GM23338 (cell line): ENCODE measurements around the gene SLC35A3. TPM values are rescaled to one million over a fixed set of nuclear protein-coding genes. Genes with fewer than 3 reads are reported as not detected.

Experiments used
- ATAC-seq: fragments of 200-7000 bp; cut with Tn5 transposase; 3 replicates; pipeline ENCODE4 v1.9.1; 2020
- DNase-seq: peaks from one replicate; pipeline ENCODE4 v3.0.0-alpha.2; 2015; ENCODE audit warnings: low spot score
- H2AFZ ChIP-seq: fragments of 200-600 bp; sonication (generic); 2 replicates; pipeline ENCODE4 v1.8.0; 2016; ENCODE audit warnings: antibody characterized with exemption, mild to moderate bottlenecking, moderate library complexity
- H3F3A ChIP-seq: fragments of 200-600 bp; sonication (generic); replicated peaks from 2 replicates; pipeline ENCODE4 v1.8.0; 2017; ENCODE audit warnings: antibody characterized with exemption, mixed run types, low read depth
- H3K27ac ChIP-seq: fragments of 200-600 bp; sonication (generic); 2 replicates; pipeline ENCODE4 v1.6.1; 2016; ENCODE audit warnings: low read depth
- H3K27me3 ChIP-seq: fragments of 200-600 bp; sonication (generic); 2 replicates; pipeline ENCODE4 v1.8.0; 2016; ENCODE audit warnings: mild to moderate bottlenecking, mixed run types, moderate library complexity; ENCODE audit not compliant: insufficient read depth
- H3K36me3 ChIP-seq: fragments of 200-600 bp; sonication (generic); 2 replicates; pipeline ENCODE4 v1.8.0; 2016; ENCODE audit warnings: mild to moderate bottlenecking; ENCODE audit not compliant: insufficient read depth
- H3K4me1 ChIP-seq: fragments of 200-600 bp; sonication (generic); 2 replicates; pipeline ENCODE4 v1.8.0; 2016; ENCODE audit warnings: mild to moderate bottlenecking, moderate library complexity; ENCODE audit not compliant: insufficient read depth
- H3K4me2 ChIP-seq: fragments of 200-600 bp; sonication (generic); 2 replicates; pipeline ENCODE4 v1.7.1; 2017; ENCODE audit warnings: mixed run types
- H3K4me3 ChIP-seq: fragments of 200-600 bp; sonication (generic); 2 replicates; pipeline ENCODE4 v1.6.1; 2016; ENCODE audit warnings: mixed run types
- H3K79me2 ChIP-seq: fragments of 200-600 bp; sonication (generic); replicated peaks from 2 replicates; pipeline ENCODE4 v1.8.0; 2017; ENCODE audit warnings: mild to moderate bottlenecking; ENCODE audit not compliant: insufficient read depth
- H3K9me2 ChIP-seq: fragments of 200-600 bp; sonication (generic); 2 replicates; pipeline ENCODE4 v1.8.0; 2017; ENCODE audit not compliant: insufficient read depth
- H4K20me1 ChIP-seq: fragments of 200-600 bp; sonication (generic); replicated peaks from 2 replicates; pipeline ENCODE4 v1.8.0; 2017; ENCODE audit warnings: mild to moderate bottlenecking; ENCODE audit not compliant: insufficient read depth
- H3K27ac Mint-ChIP-seq: 2 replicates; pipeline ENCODE4 v1.8.0; 2020; ENCODE audit warnings: inconsistent platforms, mild to moderate bottlenecking, moderate library complexity, mixed read lengths
- H3K27me3 Mint-ChIP-seq: 3 replicates; pipeline ENCODE4 v1.8.0; 2022; ENCODE audit warnings: low read depth, mild to moderate bottlenecking, moderate library complexity, mixed read lengths, inconsistent platforms; ENCODE audit not compliant: insufficient read depth, poor library complexity
- H3K36me3 Mint-ChIP-seq: 3 replicates; pipeline ENCODE4 v1.8.0; 2021; ENCODE audit warnings: low read depth, mild to moderate bottlenecking, inconsistent platforms, moderate library complexity, mixed read lengths
- H3K4me1 Mint-ChIP-seq: 3 replicates; pipeline ENCODE4 v1.8.0; 2020; ENCODE audit warnings: mild to moderate bottlenecking, inconsistent platforms, mixed read lengths
- H3K4me3 Mint-ChIP-seq: 3 replicates; pipeline ENCODE4 v1.8.0; 2021; ENCODE audit warnings: moderate library complexity, mild to moderate bottlenecking, inconsistent platforms, mixed read lengths
- H3K9me3 Mint-ChIP-seq: 3 replicates; pipeline ENCODE4 v1.8.0; 2020; ENCODE audit warnings: moderate library complexity, mild to moderate bottlenecking, inconsistent platforms, mixed read lengths
- EZH2phosphoT487 ChIP-seq: fragments of 200-600 bp; sonication (generic); IDR thresholded peaks from one replicate; pipeline ENCODE4 v1.8.1; 2018; ENCODE audit warnings: antibody characterized with exemption; ENCODE audit not compliant: unreplicated experiment
- POLR2AphosphoS5 ChIP-seq: IDR thresholded peaks from 2 replicates; pipeline ENCODE4 v1.6.1; 2016; ENCODE audit warnings: antibody characterized with exemption, low read depth
- STAT1 ChIP-seq: IDR thresholded peaks from one replicate; pipeline ENCODE4 v1.6.1; 2016; ENCODE audit warnings: antibody characterized with exemption; ENCODE audit not compliant: unreplicated experiment
- ZNF114 ChIP-seq: fragments of 250-450 bp; sonication (Bioruptor Pico); IDR thresholded peaks from 2 replicates; pipeline ENCODE4 v1.5.0; 2020; ENCODE audit warnings: mild to moderate bottlenecking, moderate library complexity
- polyA plus RNA-seq: library from polyadenylated mRNA; unstranded; fragments of >200 nt; fragmentation: Nextera tagmentation; extraction: Ambion mirVana; gene quantifications from 2 replicates; pipeline ENCODE4 v1.2.1, GENCODE V29; 2016
- total RNA-seq: library from RNA; depleted of rRNA; stranded (reverse); fragments of >200 nt; shearing (Covaris generic); gene quantifications from 2 replicates; pipeline ENCODE4 v1.2.3, GENCODE V29; 2014
- TF ChIP-seq, protein P1 (sequence below): fragments of 250-450 bp; sonication (Bioruptor Pico); IDR thresholded peaks from 2 replicates; pipeline ENCODE4 v1.5.0; 2020; ENCODE audit warnings: mild to moderate bottlenecking, moderate library complexity
- TF ChIP-seq, protein P2 (sequence below): IDR thresholded peaks from one replicate; pipeline ENCODE4 v1.6.1; 2018; ENCODE audit warnings: antibody characterized with exemption; ENCODE audit not compliant: unreplicated experiment

The SLC35A3 gene
- total and polyA plus RNA-seq, 2 experiments from 2014 or later = 7.6 to 27.2 TPM

- H3K4me1 ChIP-seq = peaks cover 6% of the 10 kb centered on the region; the same call in 1 of the 2 replicates
- no peak for DNase-seq
- H3K36me3 ChIP-seq = no peaks in the 10 kb centered on the region
- Mint-ChIP-seq H3K27ac (no peak overlapping the region), H3K4me3 (no peak overlapping the region), H3K4me1 (peaks cover 9% of the 10 kb centered on the region; the same call in 2 of the 3 replicates), H3K27me3 (no peaks in the 10 kb centered on the region), H3K36me3 (peaks cover 4% of the 10 kb centered on the region; the same call in 1 of the 3 replicates), H3K9me3 (peaks cover 7% of the 10 kb centered on the region; the same call in 2 of the 3 replicates)
- no peaks in the 10 kb centered on the region for H3F3A ChIP-seq
- no peak overlapping the region for H3K4me3 ChIP-seq
- no peaks in the 10 kb centered on the region for H3K27me3 ChIP-seq
- H3K27ac ChIP-seq = no peak overlapping the region
- H3K79me2 ChIP-seq = no peaks in the 10 kb centered on the region
- TF ChIP-seq POLR2AphosphoS5 (no peak), STAT1 (no peak), ZNF114 (CRISPR knock-in tag) (no peak), EZH2phosphoT487 (no peak)
- TF ChIP-seq, protein P1, sequence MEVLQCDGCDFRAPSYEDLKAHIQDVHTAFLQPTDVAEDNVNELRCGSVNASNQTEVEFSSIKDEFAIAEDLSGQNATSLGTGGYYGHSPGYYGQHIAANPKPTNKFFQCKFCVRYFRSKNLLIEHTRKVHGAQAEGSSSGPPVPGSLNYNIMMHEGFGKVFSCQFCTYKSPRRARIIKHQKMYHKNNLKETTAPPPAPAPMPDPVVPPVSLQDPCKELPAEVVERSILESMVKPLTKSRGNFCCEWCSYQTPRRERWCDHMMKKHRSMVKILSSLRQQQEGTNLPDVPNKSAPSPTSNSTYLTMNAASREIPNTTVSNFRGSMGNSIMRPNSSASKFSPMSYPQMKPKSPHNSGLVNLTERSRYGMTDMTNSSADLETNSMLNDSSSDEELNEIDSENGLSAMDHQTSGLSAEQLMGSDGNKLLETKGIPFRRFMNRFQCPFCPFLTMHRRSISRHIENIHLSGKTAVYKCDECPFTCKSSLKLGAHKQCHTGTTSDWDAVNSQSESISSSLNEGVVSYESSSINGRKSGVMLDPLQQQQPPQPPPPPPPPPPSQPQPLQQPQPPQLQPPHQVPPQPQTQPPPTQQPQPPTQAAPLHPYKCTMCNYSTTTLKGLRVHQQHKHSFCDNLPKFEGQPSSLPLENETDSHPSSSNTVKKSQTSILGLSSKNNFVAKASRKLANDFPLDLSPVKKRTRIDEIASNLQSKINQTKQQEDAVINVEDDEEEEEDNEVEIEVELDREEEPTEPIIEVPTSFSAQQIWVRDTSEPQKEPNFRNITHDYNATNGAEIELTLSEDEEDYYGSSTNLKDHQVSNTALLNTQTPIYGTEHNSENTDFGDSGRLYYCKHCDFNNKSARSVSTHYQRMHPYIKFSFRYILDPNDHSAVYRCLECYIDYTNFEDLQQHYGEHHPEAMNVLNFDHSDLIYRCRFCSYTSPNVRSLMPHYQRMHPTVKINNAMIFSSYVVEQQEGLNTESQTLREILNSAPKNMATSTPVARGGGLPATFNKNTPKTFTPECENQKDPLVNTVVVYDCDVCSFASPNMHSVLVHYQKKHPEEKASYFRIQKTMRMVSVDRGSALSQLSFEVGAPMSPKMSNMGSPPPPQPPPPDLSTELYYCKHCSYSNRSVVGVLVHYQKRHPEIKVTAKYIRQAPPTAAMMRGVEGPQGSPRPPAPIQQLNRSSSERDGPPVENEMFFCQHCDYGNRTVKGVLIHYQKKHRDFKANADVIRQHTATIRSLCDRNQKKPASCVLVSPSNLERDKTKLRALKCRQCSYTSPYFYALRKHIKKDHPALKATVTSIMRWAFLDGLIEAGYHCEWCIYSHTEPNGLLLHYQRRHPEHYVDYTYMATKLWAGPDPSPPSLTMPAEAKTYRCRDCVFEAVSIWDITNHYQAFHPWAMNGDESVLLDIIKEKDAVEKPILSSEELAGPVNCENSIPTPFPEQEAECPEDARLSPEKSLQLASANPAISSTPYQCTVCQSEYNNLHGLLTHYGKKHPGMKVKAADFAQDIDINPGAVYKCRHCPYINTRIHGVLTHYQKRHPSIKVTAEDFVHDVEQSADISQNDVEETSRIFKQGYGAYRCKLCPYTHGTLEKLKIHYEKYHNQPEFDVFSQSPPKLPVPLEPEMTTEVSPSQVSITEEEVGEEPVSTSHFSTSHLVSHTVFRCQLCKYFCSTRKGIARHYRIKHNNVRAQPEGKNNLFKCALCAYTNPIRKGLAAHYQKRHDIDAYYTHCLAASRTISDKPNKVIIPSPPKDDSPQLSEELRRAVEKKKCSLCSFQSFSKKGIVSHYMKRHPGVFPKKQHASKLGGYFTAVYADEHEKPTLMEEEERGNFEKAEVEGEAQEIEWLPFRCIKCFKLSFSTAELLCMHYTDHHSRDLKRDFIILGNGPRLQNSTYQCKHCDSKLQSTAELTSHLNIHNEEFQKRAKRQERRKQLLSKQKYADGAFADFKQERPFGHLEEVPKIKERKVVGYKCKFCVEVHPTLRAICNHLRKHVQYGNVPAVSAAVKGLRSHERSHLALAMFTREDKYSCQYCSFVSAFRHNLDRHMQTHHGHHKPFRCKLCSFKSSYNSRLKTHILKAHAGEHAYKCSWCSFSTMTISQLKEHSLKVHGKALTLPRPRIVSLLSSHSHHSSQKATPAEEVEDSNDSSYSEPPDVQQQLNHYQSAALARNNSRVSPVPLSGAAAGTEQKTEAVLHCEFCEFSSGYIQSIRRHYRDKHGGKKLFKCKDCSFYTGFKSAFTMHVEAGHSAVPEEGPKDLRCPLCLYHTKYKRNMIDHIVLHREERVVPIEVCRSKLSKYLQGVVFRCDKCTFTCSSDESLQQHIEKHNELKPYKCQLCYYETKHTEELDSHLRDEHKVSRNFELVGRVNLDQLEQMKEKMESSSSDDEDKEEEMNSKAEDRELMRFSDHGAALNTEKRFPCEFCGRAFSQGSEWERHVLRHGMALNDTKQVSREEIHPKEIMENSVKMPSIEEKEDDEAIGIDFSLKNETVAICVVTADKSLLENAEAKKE (CRISPR knock-in tag) = no peak
- TF ChIP-seq, protein P2, sequence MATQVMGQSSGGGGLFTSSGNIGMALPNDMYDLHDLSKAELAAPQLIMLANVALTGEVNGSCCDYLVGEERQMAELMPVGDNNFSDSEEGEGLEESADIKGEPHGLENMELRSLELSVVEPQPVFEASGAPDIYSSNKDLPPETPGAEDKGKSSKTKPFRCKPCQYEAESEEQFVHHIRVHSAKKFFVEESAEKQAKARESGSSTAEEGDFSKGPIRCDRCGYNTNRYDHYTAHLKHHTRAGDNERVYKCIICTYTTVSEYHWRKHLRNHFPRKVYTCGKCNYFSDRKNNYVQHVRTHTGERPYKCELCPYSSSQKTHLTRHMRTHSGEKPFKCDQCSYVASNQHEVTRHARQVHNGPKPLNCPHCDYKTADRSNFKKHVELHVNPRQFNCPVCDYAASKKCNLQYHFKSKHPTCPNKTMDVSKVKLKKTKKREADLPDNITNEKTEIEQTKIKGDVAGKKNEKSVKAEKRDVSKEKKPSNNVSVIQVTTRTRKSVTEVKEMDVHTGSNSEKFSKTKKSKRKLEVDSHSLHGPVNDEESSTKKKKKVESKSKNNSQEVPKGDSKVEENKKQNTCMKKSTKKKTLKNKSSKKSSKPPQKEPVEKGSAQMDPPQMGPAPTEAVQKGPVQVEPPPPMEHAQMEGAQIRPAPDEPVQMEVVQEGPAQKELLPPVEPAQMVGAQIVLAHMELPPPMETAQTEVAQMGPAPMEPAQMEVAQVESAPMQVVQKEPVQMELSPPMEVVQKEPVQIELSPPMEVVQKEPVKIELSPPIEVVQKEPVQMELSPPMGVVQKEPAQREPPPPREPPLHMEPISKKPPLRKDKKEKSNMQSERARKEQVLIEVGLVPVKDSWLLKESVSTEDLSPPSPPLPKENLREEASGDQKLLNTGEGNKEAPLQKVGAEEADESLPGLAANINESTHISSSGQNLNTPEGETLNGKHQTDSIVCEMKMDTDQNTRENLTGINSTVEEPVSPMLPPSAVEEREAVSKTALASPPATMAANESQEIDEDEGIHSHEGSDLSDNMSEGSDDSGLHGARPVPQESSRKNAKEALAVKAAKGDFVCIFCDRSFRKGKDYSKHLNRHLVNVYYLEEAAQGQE = no peak
- H3K9me2 ChIP-seq = no peaks in the 10 kb centered on the region
- H3K4me2 ChIP-seq = no peak overlapping the region
- H2AFZ ChIP-seq = no peak overlapping the region
- ATAC-seq = no peak
- H4K20me1 ChIP-seq = no peaks in the 10 kb centered on the region
These were observed 14.4 kb upstream of the SLC35A3 start for GRCh38 chr1:99955375-99955774.
